EH (cell line): ENCODE data around the gene TMEM170A.

Source experiments
- DNase-seq: peaks from one replicate; pipeline ENCODE4 v3.0.0-alpha.2; 2015; ENCODE audit warnings: low read depth

The TMEM170A gene

GRCh38 chr16:75402159-75402820 is 62.2 kb downstream of the TMEM170A start:
- DNase-seq: peak; percentile 80

GRCh38 chr16:75401691-75402090 is 62.8 kb downstream of the TMEM170A start:
- DNase-seq: no peak

- no peak for DNase-seq
Observed at GRCh38 chr16:75398333-75398732, 66.2 kb downstream of the TMEM170A start.

GRCh38 chr16:75394941-75395340 is 69.5 kb downstream of the TMEM170A start:
- DNase-seq: no peak
